Measurements from ENCODE around the gene CHCHD1.
"Not testable (repeated sequence)": the region's sequence is repeated elsewhere in the genome, so short reads cannot be mapped to it uniquely, and the experiment has no call there.

CHCHD1 gene

GRCh38 chr10:73771722-73772280 lies 10.0 kb upstream of the CHCHD1 start:
- DNase-seq, result peak; percentile 31

- peak; percentile 48 for DNase-seq
These were observed 9.3 kb upstream of the CHCHD1 start for GRCh38 chr10:73772281-73773151.

DNA sequence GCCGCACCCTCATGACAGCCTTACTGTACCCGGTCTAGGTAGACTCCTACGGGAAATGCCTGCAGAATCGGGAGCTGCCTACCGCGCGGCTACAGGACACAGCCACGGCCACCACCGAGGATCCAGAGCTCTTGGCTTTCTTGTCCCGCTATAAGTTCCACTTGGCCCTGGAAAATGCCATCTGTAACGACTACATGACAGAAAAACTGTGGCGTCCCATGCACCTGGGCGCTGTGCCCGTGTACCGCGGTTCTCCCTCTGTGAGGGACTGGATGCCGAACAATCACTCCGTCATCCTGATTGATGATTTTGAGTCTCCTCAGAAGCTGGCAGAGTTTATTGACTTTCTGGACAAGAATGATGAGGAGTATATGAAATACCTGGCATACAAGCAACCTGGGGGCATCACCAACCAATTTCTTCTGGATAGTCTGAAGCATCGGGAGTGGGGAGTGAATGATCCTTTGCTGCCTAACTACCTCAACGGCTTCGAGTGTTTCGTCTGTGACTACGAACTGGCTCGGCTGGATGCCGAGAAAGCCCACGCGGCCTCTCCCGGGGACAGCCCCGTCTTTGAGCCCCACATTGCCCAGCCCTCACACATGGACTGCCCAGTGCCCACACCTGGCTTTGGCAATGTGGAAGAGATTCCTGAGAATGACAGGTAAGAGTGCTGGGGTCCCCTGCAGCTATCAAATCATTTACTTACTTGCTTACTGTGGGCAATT lies 8.5 kb upstream of the CHCHD1 start:
- no peak for DNase-seq

DNA sequence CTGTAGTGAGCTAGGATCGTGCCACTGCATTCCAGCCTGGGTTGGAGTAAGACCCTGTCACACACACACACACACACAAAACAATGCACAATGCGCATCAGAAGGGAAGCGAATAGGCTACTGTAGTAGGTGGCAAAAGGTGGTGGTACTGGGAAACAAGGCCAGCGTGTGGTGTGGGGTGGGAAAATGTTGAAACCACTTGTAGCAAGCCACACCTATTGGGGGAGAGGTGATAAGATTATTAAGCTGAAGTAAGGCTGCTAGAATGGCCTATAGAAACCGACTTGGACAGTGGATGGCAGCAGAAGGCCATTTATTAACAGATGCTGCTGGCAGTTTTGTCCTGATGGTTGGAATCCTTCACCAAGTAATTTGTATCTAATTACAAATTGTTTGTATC lies 7.2 kb upstream of the CHCHD1 start:
- DNase-seq, result no peak

DNA sequence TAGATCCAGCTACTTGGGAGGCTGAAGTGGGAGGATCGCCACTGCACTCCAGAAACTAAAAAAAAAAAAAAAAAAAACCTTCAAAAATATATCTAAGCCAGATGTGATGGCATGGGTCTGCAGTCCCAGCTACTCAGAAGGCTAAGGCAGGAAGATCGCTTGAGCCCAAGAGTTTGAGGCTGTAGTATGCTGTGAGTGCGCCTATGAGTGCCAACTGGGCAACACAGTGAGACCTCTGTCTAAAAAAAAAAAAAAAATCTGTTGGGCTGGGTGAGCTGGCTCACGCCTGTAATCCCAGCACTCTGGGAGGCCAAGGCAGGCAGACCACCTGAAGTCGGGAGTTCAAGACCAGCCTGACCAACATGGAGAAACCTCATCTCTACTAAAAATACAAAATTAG lies 2.8 kb upstream of the CHCHD1 start:
- no peak for DNase-seq

- DNase-seq, result no peak
These were observed 2.2 kb upstream of the CHCHD1 start for GRCh38 chr10:73779539-73780197.

DNA sequence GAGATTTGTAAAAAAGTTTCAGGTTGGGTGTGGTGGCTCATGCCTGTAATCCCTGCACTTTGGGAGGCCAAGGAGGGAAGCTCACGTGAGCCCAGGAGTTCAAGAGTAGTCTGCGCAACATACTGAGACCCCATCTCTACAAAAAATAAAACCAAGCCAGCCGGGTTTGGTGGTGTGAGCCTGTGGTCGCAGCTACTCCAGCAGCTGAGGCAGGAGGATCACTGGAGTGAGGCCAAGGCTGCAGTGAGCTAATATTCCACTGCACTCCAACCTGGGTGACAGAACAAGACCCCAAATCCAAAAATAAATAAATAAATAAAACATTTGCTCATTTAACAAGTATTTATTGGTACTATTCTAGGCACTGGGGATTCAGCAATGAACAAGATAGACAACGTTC lies 1.5 kb upstream of the CHCHD1 start:
- DNase-seq, result no peak

- no peak for DNase-seq
These were observed 882 bp upstream of the CHCHD1 start for GRCh38 chr10:73780966-73781365.

GRCh38 chr10:73781548-73781878 lies 335 bp upstream of the CHCHD1 start:
- no peak for DNase-seq

DNA sequence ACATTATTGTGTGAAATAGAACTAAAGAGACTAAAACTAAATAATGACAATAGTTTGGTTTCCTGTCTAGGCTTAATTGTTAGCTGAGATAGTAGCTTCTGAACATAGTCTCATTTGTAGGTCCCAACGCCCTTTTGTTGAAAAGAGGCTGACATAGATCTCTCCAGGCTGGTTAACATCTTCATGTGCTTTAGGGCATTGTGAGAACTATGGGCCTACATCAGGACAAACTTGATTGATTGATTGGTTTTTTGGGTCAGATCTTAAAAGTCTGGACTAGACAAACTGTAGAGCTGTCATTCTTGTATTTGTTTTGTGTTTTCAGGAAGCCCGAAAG lies 869 bp downstream of the CHCHD1 start:
- DNase-seq, result no peak

- DNase-seq, result peak; percentile 64
These were observed 3.4 kb downstream of the CHCHD1 start, which contains the start of gene ZSWIM8 for GRCh38 chr10:73785211-73785720. TSS of gene ZSWIM8 (plus strand) at chr10:73785606. CDS start at chr10:73785879, 273 bp downstream.

DNA sequence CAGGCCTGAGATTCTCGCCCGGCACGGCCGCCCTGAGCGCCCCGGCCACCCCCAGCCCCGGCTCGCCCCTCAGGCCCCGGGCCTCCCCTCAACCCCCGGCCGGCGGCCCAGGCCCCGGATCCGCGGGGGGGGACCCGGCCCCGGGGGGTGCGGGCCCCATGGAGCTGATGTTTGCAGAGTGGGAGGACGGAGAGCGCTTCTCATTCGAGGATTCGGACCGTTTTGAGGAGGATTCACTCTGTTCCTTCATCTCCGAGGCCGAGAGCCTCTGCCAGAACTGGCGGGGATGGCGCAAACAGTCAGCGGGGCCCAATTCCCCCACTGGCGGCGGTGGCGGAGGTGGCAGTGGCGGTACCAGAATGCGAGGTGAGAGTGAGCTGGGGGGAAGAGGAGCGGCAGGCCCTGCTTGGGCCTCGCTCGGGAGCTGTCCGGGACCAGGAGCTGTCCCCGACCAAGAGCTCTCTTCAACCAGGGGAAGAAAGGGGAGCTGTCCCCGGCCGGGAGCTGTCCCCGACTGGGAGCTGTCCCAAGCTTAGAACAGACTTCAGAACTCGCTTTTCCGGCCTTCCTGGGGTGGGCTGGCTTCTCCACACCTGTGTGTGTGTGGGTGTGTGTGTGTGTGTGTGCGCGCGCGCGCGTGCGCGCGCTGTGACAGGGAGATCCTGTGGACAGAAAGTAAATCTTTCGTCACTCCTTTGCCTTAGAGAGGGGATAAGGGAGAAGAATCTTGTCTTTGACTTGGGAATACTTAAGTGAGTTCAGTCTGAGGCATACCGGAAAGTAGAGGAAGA lies 4.1 kb downstream of the CHCHD1 start:
- no peak for DNase-seq

DNA sequence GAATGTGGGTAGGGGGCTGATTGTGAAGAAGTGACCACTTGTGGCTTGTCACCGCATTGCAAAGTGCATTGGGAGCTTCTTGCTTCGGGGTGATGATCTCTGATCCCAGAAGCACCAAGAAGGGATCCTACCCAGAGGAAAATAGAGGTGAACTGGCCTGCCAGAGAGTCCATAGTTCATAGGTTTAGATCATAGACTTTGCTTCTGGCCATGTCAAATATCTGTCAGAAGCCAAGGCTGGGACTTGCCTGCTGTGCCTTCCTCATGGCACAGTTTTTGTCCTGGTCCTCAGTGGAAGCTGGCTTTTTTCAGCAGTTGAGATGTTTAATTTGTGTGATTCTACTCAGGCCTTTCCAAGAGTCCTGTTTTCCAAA lies 4.7 kb downstream of the CHCHD1 start:
- no peak for DNase-seq

- not testable (repeated sequence) for DNase-seq
These were observed 5.4 kb downstream of the CHCHD1 start for GRCh38 chr10:73787031-73787800.

DNA sequence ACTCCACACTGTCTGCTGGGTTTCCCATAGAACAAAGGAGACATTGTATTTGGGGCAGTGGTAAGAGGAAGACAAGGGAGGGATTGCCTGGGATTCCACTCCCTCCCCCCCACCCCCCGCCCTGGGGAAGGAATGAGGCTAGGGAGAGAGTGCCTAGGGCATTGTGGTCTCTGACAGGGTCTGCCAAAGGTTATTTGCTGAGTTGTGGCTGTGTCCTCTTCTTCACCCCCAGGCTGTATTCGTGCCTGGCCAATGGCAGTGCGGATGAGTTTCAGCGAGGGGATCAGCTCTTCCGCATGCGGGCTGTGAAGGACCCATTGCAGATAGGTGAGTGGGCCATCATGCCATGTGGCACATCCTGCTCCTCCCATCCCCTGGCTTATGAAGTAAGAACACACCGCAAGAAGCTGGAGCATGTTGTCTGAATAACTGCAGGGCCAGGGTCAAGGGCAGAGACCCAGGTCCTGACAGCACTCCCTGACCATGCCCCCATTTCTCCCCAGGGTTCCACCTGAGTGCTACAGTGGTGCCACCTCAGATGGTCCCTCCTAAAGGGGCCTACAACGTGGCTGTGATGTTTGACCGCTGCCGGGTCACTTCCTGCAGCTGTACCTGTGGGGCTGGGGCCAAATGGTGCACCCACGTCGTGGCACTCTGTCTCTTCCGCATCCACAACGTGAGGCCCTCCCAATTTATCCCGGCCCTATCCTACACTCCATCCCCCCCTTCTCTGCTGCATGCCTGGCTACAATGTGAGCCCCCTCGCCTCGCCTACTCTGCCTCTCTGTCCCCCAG lies 7.2 kb downstream of the CHCHD1 start:
- no peak for DNase-seq

DNA sequence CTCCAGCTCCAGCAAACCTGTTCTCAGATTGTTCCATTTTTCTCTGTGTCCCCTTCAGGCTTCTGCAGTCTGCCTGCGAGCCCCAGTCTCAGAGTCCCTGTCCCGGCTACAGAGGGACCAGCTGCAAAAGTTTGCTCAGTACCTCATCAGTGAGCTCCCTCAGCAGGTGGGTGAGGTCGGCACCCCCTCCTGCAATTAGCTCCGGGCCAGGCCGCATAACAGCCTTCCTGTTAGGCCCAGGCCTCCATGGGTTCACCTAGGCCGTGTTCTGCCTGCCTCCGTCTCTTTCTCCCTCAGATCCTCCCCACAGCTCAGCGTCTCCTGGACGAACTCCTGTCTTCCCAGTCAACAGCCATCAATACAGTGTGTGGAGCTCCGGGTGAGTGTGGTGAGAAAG lies 7.8 kb downstream of the CHCHD1 start:
- no peak for DNase-seq

- no peak for DNase-seq
These were observed 9.2 kb downstream of the CHCHD1 start for GRCh38 chr10:73790886-73791625.

- no peak for DNase-seq
These were observed 10.1 kb downstream of the CHCHD1 start for GRCh38 chr10:73791871-73792400.

DNA sequence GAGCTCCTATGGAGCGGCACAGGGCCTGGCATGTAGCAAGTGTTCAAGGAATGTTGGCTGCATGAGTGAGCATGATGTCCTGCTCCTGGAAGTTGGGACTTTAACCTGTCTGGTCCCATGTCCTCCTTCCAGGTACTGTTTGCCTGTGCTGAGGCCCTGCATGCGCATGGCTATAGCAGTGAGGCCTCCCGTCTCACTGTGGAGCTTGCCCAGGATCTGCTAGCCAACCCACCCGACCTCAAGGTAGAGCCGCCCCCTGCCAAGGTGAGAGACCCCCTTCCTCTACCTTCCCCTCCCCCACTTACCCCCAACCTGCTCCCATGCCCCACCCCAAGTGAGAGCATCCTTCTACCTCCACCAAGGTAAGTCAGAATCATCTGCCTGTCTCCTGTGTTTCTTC lies 11.6 kb downstream of the CHCHD1 start:
- no peak for DNase-seq

GRCh38 chr10:73795491-73795890 lies 13.6 kb downstream of the CHCHD1 start:
- not testable (repeated sequence) for DNase-seq
